Activated CD8-positive, alpha-beta T cell treated with anti-CD3 and anti-CD28 coated beads for 36 hours (primary cell): Measurements from ENCODE around the gene DAPL1. TPM values are rescaled to one million over a fixed set of nuclear protein-coding genes. Genes with fewer than 3 reads are reported as not detected.

Experiments used
- ATAC-seq: fragments of 200-7000 bp; cut with Tn5 transposase; one replicate; pipeline ENCODE4 v1.10.0; 2021; ENCODE audit warnings: mild to moderate bottlenecking, moderate library complexity
- CTCF ChIA-PET: fragments of 350-600 bp; sonication (Branson Sonifier 250); formaldehyde crosslinking; loops from one replicate; lab custom pipeline; 2021; ENCODE audit warnings: antibody characterized with exemption; lab: Charles Lee
- POLR2A ChIA-PET: fragments of 350-600 bp; sonication (Branson Sonifier 250); formaldehyde crosslinking; loops from one replicate; lab custom pipeline; 2021; ENCODE audit warnings: antibody characterized with exemption; lab: Charles Lee
- DNase-seq: peaks from one replicate; pipeline ENCODE4 v3.0.0-alpha.2; 2020
- H3K27ac Mint-ChIP-seq: one replicate; pipeline ENCODE4 v1.8.0; 2021; ENCODE audit warnings: mild to moderate bottlenecking, mixed read lengths
- H3K27me3 Mint-ChIP-seq: one replicate; pipeline ENCODE4 v1.8.0; 2021; ENCODE audit warnings: mixed read lengths
- H3K36me3 Mint-ChIP-seq: one replicate; pipeline ENCODE4 v1.8.0; 2021; ENCODE audit warnings: low read depth, mixed read lengths
- H3K4me1 Mint-ChIP-seq: one replicate; pipeline ENCODE4 v1.8.0; 2021; ENCODE audit warnings: low read depth, mixed read lengths
- H3K4me3 Mint-ChIP-seq: one replicate; pipeline ENCODE4 v1.8.0; 2021; ENCODE audit warnings: mild to moderate bottlenecking, moderate library complexity, mixed read lengths
- H3K9me3 Mint-ChIP-seq: one replicate; pipeline ENCODE4 v1.8.0; 2021; ENCODE audit warnings: mixed read lengths
- CTCF ChIP-seq: fragments of 200-600 bp; IDR thresholded peaks from one replicate; pipeline ENCODE4 v1.8.0; 2022; ENCODE audit warnings: antibody characterized with exemption, mild to moderate bottlenecking
- intact Hi-C: fragments of 100-400 bp; cut with micrococcal nuclease; formaldehyde crosslinking; loops from one replicate; pipeline ENCODE4 v1.10.0; 2022
- total RNA-seq, 2 experiments: library from RNA; stranded (reverse); gene quantifications; one replicate each; pipeline ENCODE4 v1.2.3, GENCODE V29; 2021

DAPL1 gene
- total RNA-seq, 2 experiments from 2014 or later, result not detected

- ATAC-seq (no peak), DNase-seq (no peak)
- Mint-ChIP-seq H3K27ac (no peak overlapping the region), H3K4me3 (no peak overlapping the region), H3K4me1 (no peaks in the 10 kb centered on the region), H3K36me3 (no peaks in the 10 kb centered on the region), H3K27me3 (no peaks in the 10 kb centered on the region), H3K9me3 (no peaks in the 10 kb centered on the region)
- ChIA-PET CTCF (no interaction called here), POLR2A (no interaction called here)
- intact Hi-C loops, result no loop called here
- TF ChIP-seq CTCF, result no peak
Observed at GRCh38 chr2:158822193-158822592, 27.1 kb downstream of the DAPL1 start.

- Mint-ChIP-seq H3K9me3 (no peaks in the 10 kb centered on the region), H3K27me3 (no peaks in the 10 kb centered on the region), H3K4me3 (no peak overlapping the region), H3K4me1 (no peaks in the 10 kb centered on the region), H3K27ac (no peak overlapping the region), H3K36me3 (no peaks in the 10 kb centered on the region)
- no peak for ATAC-seq
- ChIA-PET CTCF (no interaction called here), POLR2A (no interaction called here)
- TF ChIP-seq CTCF, result no peak
- intact Hi-C loops, result no loop called here
- no peak for DNase-seq
Observed at GRCh38 chr2:158823486-158824237, 28.5 kb downstream of the DAPL1 start.

GRCh38 chr2:158825021-158825420 lies 29.9 kb downstream of the DAPL1 start:
- ATAC-seq (no peak), DNase-seq (no peak)
- ChIA-PET POLR2A (no interaction called here), CTCF (no interaction called here)
- intact Hi-C loops, result no loop called here
- Mint-ChIP-seq H3K36me3 (no peaks in the 10 kb centered on the region), H3K9me3 (no peaks in the 10 kb centered on the region), H3K27ac (no peak overlapping the region), H3K4me1 (no peaks in the 10 kb centered on the region), H3K27me3 (peaks cover 4% of the 10 kb centered on the region), H3K4me3 (no peak overlapping the region)
- TF ChIP-seq CTCF, result no peak

- intact Hi-C loops, result no loop called here
- no peak overlapping the region for H3K4me3 Mint-ChIP-seq
- no peak overlapping the region for H3K27ac Mint-ChIP-seq
- no peak for TF ChIP-seq CTCF
- ChIA-PET CTCF (no interaction called here), POLR2A (no interaction called here)
- no peaks in the 10 kb centered on the region for H3K9me3 Mint-ChIP-seq
- H3K36me3 Mint-ChIP-seq, result no peaks in the 10 kb centered on the region
- no peaks in the 10 kb centered on the region for H3K4me1 Mint-ChIP-seq
- DNase-seq (no peak), ATAC-seq (no peak)
- H3K27me3 Mint-ChIP-seq, result peaks cover 4% of the 10 kb centered on the region
Observed at GRCh38 chr2:158826965-158827364, 31.8 kb downstream of the DAPL1 start.

GRCh38 chr2:158828378-158829164 lies 33.5 kb downstream of the DAPL1 start:
- Mint-ChIP-seq H3K4me1 (no peaks in the 10 kb centered on the region), H3K36me3 (no peaks in the 10 kb centered on the region), H3K9me3 (no peaks in the 10 kb centered on the region), H3K27ac (no peak overlapping the region), H3K27me3 (peaks cover 4% of the 10 kb centered on the region), H3K4me3 (no peak overlapping the region)
- POLR2A ChIA-PET, result interaction anchor here (0.6 kb wide), 1 partner anchor 289 kb away, joined by 4 read pairs; no protein-coding TSS in a partner anchor
- intact Hi-C loops, result no loop called here
- CTCF ChIA-PET, result no interaction called here
- TF ChIP-seq CTCF, result no peak
- DNase-seq, result no peak
- no peak for ATAC-seq
